Measurements from ENCODE around the gene SETDB2. TPM values are rescaled to one million over a fixed set of nuclear protein-coding genes. Genes with fewer than 3 reads are reported as not detected.

The SETDB2 gene
- total and polyA plus RNA-seq, 2 of the 4 experiments (the other 2 are of a cell fraction) = 4.3 to 5.7 TPM

DNA sequence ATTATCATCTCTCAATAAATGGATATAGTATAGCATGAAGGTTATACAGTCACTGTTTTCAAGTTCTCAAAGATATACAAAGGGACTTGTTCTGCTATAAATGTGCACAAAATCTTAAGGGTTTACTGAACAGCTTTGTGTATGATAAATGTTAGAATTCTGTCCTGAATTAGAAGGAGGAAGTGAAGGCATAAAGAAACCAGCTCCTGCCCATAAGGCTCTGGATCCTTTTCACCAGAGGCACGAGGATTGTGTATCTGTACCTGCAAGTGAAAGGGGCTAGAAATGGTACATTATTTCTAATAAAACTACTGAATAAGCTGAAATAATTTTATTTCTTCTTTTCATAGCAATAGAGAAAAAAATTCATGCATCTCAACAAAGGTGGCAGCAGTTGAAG, 84.1 kb downstream of the SETDB2 start:
- BruUV-seq (replicated peaks) = no TSS peak
- Histone ChIP-seq H2AK9ac (replicated peaks; ENCODE audit: low read depth, low read length, poor library complexity) (no peak overlapping the region), H3K14ac (replicated peaks; ENCODE audit: low read depth, low read length) (no peak overlapping the region), H3K23ac (ENCODE audit: low read depth, low read length) (no peak overlapping the region), H3K4me2 (ENCODE audit: low read depth, low read length) (no peak overlapping the region), H2AFZ (replicated peaks; ENCODE audit: low read length, poor library complexity) (no peak overlapping the region), H2AK5ac (ENCODE audit: low read depth, low read length) (no peak overlapping the region), H3K4me1 (ENCODE audit: control insufficient read depth, insufficient read depth, low read length) (no peaks in the 10 kb centered on the region; the same call in 1 of the 2 replicates), H3K27me3 (ENCODE audit: control insufficient read depth, insufficient read depth, low read length) (no peaks in the 10 kb centered on the region), H4K20me1 (ENCODE audit: insufficient read depth, low read length) (no peaks in the 10 kb centered on the region), H2BK20ac (ENCODE audit: low read depth, low read length) (no peak overlapping the region), H3K9me1 (ENCODE audit: insufficient read depth, low read length) (peaks cover 2% of the 10 kb centered on the region; the same call in 1 of the 2 replicates), H3K4me3 (ENCODE audit: insufficient read depth, low read depth, low read length) (no peak overlapping the region), H3K79me1 (ENCODE audit: low read depth in 1 of 2, low read length in 2 of 2) (no peaks in the 10 kb centered on the region; a peak in 2 of 4 replicates), H2BK15ac (ENCODE audit: low read depth, low read length) (no peak overlapping the region), H4K8ac (ENCODE audit: low read depth in 2 of 2, low read length in 2 of 2) (no peak overlapping the region), H3K36me3 (ENCODE audit: control insufficient read depth, insufficient read depth, low read length) (peaks cover 8% of the 10 kb centered on the region), H2BK5ac (ENCODE audit: low read depth, low read length, poor library complexity, severe bottlenecking) (no peak overlapping the region), H3K9ac (ENCODE audit: low read depth, low read length) (no peak overlapping the region), H3K9me3 (ENCODE audit: control insufficient read depth, insufficient read depth, low read length) (no peaks in the 10 kb centered on the region), H3K18ac (ENCODE audit: low read depth, low read length) (no peak overlapping the region), H4K91ac (ENCODE audit: insufficient read depth, low read depth, low read length) (no peak overlapping the region), H2BK120ac (ENCODE audit: low read depth, low read length) (no peak overlapping the region), H3K27ac (ENCODE audit: insufficient read depth, low read length) (no peak overlapping the region), H3K4ac (ENCODE audit: low read depth, low read length) (no peak overlapping the region), H4K5ac (ENCODE audit: low read depth, low read length) (no peak overlapping the region), H3K56ac (ENCODE audit: extremely low read depth, insufficient read depth, low read length) (no peak overlapping the region)
- in situ Hi-C loops (cut with MboI; ENCODE audit: low sequenced_read_pairs) (no loop called here), intact Hi-C loops (cut with micrococcal nuclease) (no loop called here), dilution Hi-C loops (cut with HindIII; ENCODE audit: low sequenced_read_pairs, unreplicated experiment) (no loop called here)
- no peak for DNase-seq
- POLR2A ChIA-PET (ENCODE audit: unreplicated experiment) = interaction anchor here (0.6 kb wide), 1 partner anchor 122 kb away, joined by 6 read pairs; no protein-coding TSS in a partner anchor
- ATAC-seq (ENCODE audit: low read depth) = no peak
- CTCF ChIA-PET = no interaction called here
- no CpG with 5 or more reads among the region's 1 CpG for WGBS, 2 experiments (ENCODE audit: extremely low coverage in 2 of 2, insufficient read length in 1 of 2)
- TF ChIP-seq SMC3 (IDR thresholded peaks at IDR 0.05; ENCODE audit: low read depth, low read length) (no peak), RFX5 (IDR thresholded peaks at IDR 0.05; ENCODE audit: low read depth, low read length) (no peak), RAD21 (IDR thresholded peaks at IDR 0.05; ENCODE audit: low read length) (no peak), NFE2L2 (IDR thresholded peaks at IDR 0.05; ENCODE audit: low read depth, low read length) (no peak), BHLHE40 (IDR thresholded peaks at IDR 0.05; ENCODE audit: low read depth, low read length) (no peak), CEBPB (IDR thresholded peaks at IDR 0.05; ENCODE audit: low read depth, low read length) (no peak), FOS (IDR thresholded peaks at IDR 0.05; ENCODE audit: low read depth, low read length) (no peak), MXI1 (IDR thresholded peaks at IDR 0.05; ENCODE audit: borderline replicate concordance, low read depth, low read length) (no peak), MAZ (IDR thresholded peaks at IDR 0.05; ENCODE audit: borderline replicate concordance, low read depth, low read length) (no peak)
- TF ChIP-seq, protein P1, sequence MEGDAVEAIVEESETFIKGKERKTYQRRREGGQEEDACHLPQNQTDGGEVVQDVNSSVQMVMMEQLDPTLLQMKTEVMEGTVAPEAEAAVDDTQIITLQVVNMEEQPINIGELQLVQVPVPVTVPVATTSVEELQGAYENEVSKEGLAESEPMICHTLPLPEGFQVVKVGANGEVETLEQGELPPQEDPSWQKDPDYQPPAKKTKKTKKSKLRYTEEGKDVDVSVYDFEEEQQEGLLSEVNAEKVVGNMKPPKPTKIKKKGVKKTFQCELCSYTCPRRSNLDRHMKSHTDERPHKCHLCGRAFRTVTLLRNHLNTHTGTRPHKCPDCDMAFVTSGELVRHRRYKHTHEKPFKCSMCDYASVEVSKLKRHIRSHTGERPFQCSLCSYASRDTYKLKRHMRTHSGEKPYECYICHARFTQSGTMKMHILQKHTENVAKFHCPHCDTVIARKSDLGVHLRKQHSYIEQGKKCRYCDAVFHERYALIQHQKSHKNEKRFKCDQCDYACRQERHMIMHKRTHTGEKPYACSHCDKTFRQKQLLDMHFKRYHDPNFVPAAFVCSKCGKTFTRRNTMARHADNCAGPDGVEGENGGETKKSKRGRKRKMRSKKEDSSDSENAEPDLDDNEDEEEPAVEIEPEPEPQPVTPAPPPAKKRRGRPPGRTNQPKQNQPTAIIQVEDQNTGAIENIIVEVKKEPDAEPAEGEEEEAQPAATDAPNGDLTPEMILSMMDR (conservative IDR thresholded peaks at IDR 0.05; ENCODE audit: low read depth, low read length) = no peak
- TF ChIP-seq, protein P2, sequence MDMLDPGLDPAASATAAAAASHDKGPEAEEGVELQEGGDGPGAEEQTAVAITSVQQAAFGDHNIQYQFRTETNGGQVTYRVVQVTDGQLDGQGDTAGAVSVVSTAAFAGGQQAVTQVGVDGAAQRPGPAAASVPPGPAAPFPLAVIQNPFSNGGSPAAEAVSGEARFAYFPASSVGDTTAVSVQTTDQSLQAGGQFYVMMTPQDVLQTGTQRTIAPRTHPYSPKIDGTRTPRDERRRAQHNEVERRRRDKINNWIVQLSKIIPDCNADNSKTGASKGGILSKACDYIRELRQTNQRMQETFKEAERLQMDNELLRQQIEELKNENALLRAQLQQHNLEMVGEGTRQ (IDR thresholded peaks at IDR 0.05; ENCODE audit: low read depth, low read length) = no peak

Data from IMR-90 (cell line).